C4-2B (cell line): ENCODE results near the gene MICAL1.

Source experiments
- H3K27ac ChIP-seq: fragments of 450-650 bp; 2 replicates; pipeline ENCODE4 v1.5.1; 2017
- ZFX ChIP-seq: fragments of 450-650 bp; IDR thresholded peaks from 2 replicates; pipeline ENCODE4 v1.6.1; 2017
- TF ChIP-seq, protein P1 (sequence below): fragments of 450-650 bp; conservative IDR thresholded peaks from 2 replicates; pipeline ENCODE4 v1.5.1; 2017; ENCODE audit warnings: mild to moderate bottlenecking

Gene MICAL1

DNA sequence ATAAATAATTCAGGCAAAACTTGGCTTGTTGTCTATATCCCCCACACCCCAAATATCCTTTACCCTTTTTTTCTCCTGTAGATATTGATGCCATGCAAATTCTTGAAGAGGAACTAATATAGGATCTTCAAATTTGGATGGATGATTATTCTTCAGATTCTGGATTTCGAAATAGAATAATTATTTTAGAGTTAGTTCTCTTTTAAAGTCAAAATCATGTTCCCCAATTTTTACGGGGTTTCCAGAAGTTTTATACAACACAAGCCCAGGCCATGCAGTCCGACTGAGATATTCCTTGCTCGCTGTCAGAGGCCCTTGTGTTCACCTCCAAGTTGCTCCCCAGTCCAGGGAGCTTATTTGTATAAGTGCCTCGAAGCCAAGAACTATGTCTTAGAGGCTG, 19.5 kb downstream of the MICAL1 start:
- TF ChIP-seq, protein P1, sequence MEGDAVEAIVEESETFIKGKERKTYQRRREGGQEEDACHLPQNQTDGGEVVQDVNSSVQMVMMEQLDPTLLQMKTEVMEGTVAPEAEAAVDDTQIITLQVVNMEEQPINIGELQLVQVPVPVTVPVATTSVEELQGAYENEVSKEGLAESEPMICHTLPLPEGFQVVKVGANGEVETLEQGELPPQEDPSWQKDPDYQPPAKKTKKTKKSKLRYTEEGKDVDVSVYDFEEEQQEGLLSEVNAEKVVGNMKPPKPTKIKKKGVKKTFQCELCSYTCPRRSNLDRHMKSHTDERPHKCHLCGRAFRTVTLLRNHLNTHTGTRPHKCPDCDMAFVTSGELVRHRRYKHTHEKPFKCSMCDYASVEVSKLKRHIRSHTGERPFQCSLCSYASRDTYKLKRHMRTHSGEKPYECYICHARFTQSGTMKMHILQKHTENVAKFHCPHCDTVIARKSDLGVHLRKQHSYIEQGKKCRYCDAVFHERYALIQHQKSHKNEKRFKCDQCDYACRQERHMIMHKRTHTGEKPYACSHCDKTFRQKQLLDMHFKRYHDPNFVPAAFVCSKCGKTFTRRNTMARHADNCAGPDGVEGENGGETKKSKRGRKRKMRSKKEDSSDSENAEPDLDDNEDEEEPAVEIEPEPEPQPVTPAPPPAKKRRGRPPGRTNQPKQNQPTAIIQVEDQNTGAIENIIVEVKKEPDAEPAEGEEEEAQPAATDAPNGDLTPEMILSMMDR = no peak
- TF ChIP-seq ZFX = no peak

DNA sequence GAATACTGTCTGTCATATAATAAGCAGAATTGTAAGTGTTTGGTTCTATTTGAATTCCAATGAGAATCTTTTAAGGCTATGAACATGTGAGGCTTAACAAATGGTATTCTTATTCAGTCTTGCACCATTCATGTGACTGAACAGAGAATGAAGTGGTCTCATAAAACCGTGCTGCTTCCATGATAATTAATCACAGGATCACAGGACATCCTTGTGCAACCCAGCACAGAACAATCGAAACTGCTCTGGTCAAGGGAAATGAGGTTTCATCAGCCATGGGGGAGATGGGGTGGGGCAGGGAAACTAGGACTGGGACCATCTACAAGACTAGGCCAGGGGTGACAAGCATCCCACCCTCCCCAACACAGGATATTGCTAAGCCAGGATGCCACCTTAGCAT, 21.1 kb downstream of the MICAL1 start:
- TF ChIP-seq, protein P1 = no peak
- TF ChIP-seq ZFX = no peak
- no peak overlapping the region for H3K27ac ChIP-seq

More for the DNA sequence above, 19.5 kb downstream of the MICAL1 start:
- H3K27ac ChIP-seq = no peak overlapping the region

DNA sequence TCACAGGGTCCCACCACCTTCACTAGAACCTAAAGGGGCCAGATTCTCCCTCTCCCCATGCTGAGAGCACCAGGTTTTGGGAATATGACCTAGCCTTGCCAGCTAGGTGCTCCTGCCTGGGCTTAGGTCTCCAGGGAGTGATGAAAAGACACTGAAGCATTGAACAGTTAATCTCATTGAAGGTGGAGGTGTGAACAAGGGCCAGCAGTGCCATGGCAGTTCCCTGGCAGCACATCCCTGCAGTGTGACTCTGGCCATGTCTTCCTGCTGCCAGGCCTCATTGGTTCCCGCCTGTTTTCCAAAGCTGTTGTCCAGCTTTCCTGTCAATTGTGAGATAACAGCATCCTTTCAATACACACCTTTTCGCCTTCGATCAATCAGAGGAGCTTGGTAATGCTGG, 26.1 kb downstream of the MICAL1 start:
- peak overlapping the region; percentile 82 for H3K27ac ChIP-seq
- TF ChIP-seq ZFX = no peak
- TF ChIP-seq, protein P1 = no peak

DNA sequence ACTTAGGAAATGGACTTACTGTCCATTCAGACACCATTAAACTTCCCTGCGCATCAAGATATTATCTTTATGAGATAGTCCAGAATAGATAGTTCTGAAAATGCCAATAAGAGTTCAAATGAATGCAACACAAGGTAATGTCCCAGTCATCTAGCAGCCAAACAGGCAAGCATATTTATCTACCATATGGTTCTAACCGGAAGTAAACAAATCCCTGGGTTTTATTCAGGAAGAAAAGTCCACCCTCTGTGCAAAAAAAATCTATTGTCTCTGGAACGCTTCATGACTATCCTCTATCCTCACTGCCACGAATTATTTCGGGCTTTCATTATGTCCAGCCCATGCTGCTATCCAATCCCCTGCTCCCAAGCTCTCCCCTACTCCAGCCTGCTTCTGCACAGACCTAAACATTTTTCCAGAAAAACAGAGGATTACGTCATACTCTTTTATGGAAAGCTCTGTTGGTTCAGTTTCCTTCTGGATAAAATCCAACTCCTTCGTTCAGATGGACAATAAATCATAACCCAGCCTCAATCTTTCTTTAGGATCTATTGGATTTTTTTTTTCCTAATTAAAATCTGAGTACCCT, 26.6 kb downstream of the MICAL1 start:
- TF ChIP-seq, protein P1 = no peak
- no peak for TF ChIP-seq ZFX
- peak overlapping the region; percentile 82 for H3K27ac ChIP-seq

DNA sequence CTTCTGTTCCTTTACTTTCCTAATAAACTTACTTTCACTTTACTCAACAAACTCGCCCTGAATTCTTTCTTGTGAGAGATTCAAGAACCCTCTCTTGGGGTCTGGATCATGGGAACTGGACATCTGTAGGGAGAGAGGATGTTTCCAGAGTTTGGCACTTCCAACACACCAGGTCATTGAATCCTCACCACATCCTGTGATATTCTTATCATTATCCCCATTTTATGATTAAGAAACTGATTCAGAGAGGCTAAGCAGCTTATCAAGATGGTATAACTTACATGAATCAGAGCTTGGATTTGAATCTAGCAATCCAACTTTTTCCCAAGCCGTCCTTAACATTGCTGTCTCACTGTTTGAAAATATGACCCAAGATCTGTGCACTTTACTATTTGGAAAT, 30.6 kb downstream of the MICAL1 start:
- TF ChIP-seq, protein P1 = no peak
- TF ChIP-seq ZFX = no peak
- H3K27ac ChIP-seq = no peak overlapping the region

DNA sequence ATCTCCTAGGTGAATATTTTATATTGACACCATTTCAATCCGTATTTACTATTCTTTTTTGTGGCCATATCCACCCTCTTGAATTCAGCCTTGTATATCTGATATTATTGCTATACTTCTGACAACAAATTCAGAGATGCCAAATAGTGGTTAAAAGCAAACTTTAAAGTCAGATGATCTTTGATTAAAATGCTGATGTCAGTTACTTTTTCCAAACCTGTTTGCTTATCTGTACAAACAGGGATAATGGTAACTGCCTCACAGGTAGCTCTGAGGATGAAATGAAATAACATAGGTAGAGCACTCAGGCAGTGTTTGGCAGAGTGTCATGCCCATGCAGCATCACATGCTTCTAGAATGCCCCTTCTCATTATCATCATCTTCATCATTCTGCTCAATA, 34.4 kb downstream of the MICAL1 start:
- no peak overlapping the region for H3K27ac ChIP-seq
- TF ChIP-seq, protein P1 = no peak
- TF ChIP-seq ZFX = no peak

DNA sequence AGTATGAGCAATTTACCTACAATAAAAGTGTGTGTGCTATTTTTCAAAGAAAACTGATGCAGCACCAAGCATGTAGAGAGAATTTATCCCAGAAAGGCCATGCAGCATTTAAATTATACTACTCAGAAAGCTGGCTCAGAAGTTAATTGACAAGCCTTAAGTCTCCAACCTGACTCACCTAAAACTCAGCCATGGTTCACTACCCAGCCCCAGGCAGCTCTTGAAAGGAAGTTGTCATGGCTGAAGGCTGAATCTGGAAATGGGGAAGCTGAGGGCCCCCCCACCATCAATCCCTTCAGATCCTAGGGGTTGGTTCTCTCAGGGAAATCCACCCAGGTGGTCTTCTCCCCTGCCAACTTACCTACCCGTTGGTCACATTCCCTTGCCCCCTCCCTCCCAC, 34.8 kb downstream of the MICAL1 start:
- no peak for TF ChIP-seq ZFX
- TF ChIP-seq, protein P1 = no peak
- H3K27ac ChIP-seq = no peak overlapping the region
